Measurements from ENCODE around the gene PRKACB.
A peak's percentile ranks its signal among the peaks of the same experiment; 100 is the strongest.

The PRKACB gene

DNA sequence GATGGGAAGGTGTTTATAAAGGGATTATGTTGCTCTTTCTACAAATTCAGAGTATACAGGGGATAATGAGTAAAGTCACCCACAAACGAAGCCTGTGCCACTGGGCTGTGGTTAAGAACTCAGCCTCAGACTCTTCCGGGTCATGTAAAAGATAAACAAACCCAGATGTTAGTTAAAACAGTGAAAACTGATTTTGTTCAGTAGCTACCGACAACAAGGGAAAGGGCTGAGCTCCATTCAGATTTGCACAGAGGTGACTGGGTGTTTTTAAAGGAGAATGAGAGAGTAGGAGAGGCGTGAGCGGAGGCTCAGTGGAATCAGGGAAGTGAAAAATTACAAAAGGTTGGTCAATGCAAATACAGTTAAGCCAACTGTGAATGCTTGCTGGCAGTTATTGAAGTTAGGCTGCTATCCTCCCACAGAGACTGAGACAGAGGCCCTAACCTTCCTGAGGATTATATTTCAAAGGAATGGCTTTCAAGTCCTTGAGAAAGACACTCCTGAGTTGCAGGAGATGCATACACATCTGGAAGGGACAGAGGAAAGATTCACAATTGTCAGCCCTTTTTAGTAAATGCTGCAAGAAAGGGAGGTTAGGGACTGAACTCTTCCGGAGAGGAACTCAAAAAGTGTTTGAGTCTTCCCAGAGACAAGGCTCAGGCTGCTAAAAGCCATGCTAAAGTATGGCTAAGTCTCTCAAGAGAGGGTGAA, 127.5 kb downstream of the PRKACB start:
- H3K79me2 ChIP-seq (ENCODE audit: insufficient read depth, low read length): no peaks in the 10 kb centered on the region
- peak overlapping the region; percentile 26; the same call in 1 of the 2 replicates for H2AFZ ChIP-seq (ENCODE audit: low read depth, low read length)
- no peaks in the 10 kb centered on the region for H3K27me3 ChIP-seq (ENCODE audit: insufficient read depth, low read length, poor library complexity)
- no peaks in the 10 kb centered on the region for H3K36me3 ChIP-seq (ENCODE audit: insufficient read depth, low read length)
- no peaks in the 10 kb centered on the region for H3K4me1 ChIP-seq (ENCODE audit: insufficient read depth, low read length)
- H3K4me2 ChIP-seq (ENCODE audit: insufficient read depth, low read length): no peak overlapping the region
- no peak overlapping the region for H3K9ac ChIP-seq (ENCODE audit: low read depth, low read length)
- no peak overlapping the region for H3K27ac ChIP-seq (ENCODE audit: low read length)
- no peaks in the 10 kb centered on the region for H3K9me3 ChIP-seq (ENCODE audit: insufficient read depth, low read length, severe bottlenecking)
- no peak for TF ChIP-seq EZH2 (IDR thresholded peaks at IDR 0.05; ENCODE audit: borderline replicate concordance, low read depth, low read length, severe bottlenecking)
- DNase-seq (peak; percentile 35), ATAC-seq (ENCODE audit: insufficient read depth, low read depth) (peak; percentile 89)
- H4K20me1 ChIP-seq (ENCODE audit: insufficient read depth, low read length): no peaks in the 10 kb centered on the region
- H3K4me3 ChIP-seq (ENCODE audit: low read depth in 1 of 2, low read length in 2 of 2): no peak overlapping the region

GRCh38 chr1:84272401-84272800, 128.3 kb downstream of the PRKACB start:
- H3K4me2 ChIP-seq (ENCODE audit: insufficient read depth, low read length): no peak overlapping the region
- ATAC-seq (ENCODE audit: insufficient read depth, low read depth) (no peak), DNase-seq (no peak)
- TF ChIP-seq CTCF (IDR thresholded peaks at IDR 0.05; ENCODE audit: borderline replicate concordance, extremely low read depth, low read length, poor library complexity, severe bottlenecking): no peak
- no peak for TF ChIP-seq EZH2 (IDR thresholded peaks at IDR 0.05; ENCODE audit: borderline replicate concordance, low read depth, low read length, severe bottlenecking)
- H3K4me3 ChIP-seq (ENCODE audit: low read depth in 1 of 2, low read length in 2 of 2): no peak overlapping the region
- H3K9me3 ChIP-seq (ENCODE audit: insufficient read depth, low read length, severe bottlenecking): no peaks in the 10 kb centered on the region
- no peaks in the 10 kb centered on the region for H3K27me3 ChIP-seq (ENCODE audit: insufficient read depth, low read length, poor library complexity)
- H2AFZ ChIP-seq (ENCODE audit: low read depth, low read length): no peak overlapping the region
- H3K9ac ChIP-seq (ENCODE audit: low read depth, low read length): no peak overlapping the region
- no peaks in the 10 kb centered on the region for H3K36me3 ChIP-seq (ENCODE audit: insufficient read depth, low read length)
- H4K20me1 ChIP-seq (ENCODE audit: insufficient read depth, low read length): no peaks in the 10 kb centered on the region
- no peaks in the 10 kb centered on the region for H3K79me2 ChIP-seq (ENCODE audit: insufficient read depth, low read length)
- no peak overlapping the region for H3K27ac ChIP-seq (ENCODE audit: low read length)
- no peaks in the 10 kb centered on the region for H3K4me1 ChIP-seq (ENCODE audit: insufficient read depth, low read length)

GRCh38 chr1:84277343-84278059, 133.4 kb downstream of the PRKACB start:
- DNase-seq: no peak
- Histone ChIP-seq H3K4me1 (ENCODE audit: insufficient read depth, low read length) (no peaks in the 10 kb centered on the region), H3K27me3 (ENCODE audit: insufficient read depth, low read length, poor library complexity) (no peaks in the 10 kb centered on the region), H3K9ac (ENCODE audit: low read depth, low read length) (no peak overlapping the region), H3K9me3 (ENCODE audit: insufficient read depth, low read length, severe bottlenecking) (no peaks in the 10 kb centered on the region), H3K4me2 (ENCODE audit: insufficient read depth, low read length) (no peak overlapping the region), H3K36me3 (ENCODE audit: insufficient read depth, low read length) (no peaks in the 10 kb centered on the region), H3K4me3 (ENCODE audit: low read depth in 1 of 2, low read length in 2 of 2) (no peak overlapping the region), H3K27ac (ENCODE audit: low read length) (no peak overlapping the region), H4K20me1 (ENCODE audit: insufficient read depth, low read length) (no peaks in the 10 kb centered on the region), H2AFZ (ENCODE audit: low read depth, low read length) (no peak overlapping the region), H3K79me2 (ENCODE audit: insufficient read depth, low read length) (no peaks in the 10 kb centered on the region)
- ATAC-seq (ENCODE audit: insufficient read depth, low read depth): no peak
- TF ChIP-seq CTCF (IDR thresholded peaks at IDR 0.05; ENCODE audit: borderline replicate concordance, extremely low read depth, low read length, poor library complexity, severe bottlenecking) (no peak), EZH2 (IDR thresholded peaks at IDR 0.05; ENCODE audit: borderline replicate concordance, low read depth, low read length, severe bottlenecking) (no peak)

- no peaks in the 10 kb centered on the region for H3K4me1 ChIP-seq (ENCODE audit: insufficient read depth, low read length)
- no peak overlapping the region for H3K4me2 ChIP-seq (ENCODE audit: insufficient read depth, low read length)
- no peaks in the 10 kb centered on the region for H4K20me1 ChIP-seq (ENCODE audit: insufficient read depth, low read length)
- H2AFZ ChIP-seq (ENCODE audit: low read depth, low read length): no peak overlapping the region
- no peak for DNase-seq
- H3K27me3 ChIP-seq (ENCODE audit: insufficient read depth, low read length, poor library complexity): no peaks in the 10 kb centered on the region
- ATAC-seq (ENCODE audit: insufficient read depth, low read depth): no peak
- H3K4me3 ChIP-seq (ENCODE audit: low read depth in 1 of 2, low read length in 2 of 2): no peak overlapping the region
- H3K9ac ChIP-seq (ENCODE audit: low read depth, low read length): no peak overlapping the region
- TF ChIP-seq EZH2 (IDR thresholded peaks at IDR 0.05; ENCODE audit: borderline replicate concordance, low read depth, low read length, severe bottlenecking): no peak
- TF ChIP-seq CTCF (IDR thresholded peaks at IDR 0.05; ENCODE audit: borderline replicate concordance, extremely low read depth, low read length, poor library complexity, severe bottlenecking): no peak
- no peaks in the 10 kb centered on the region for H3K79me2 ChIP-seq (ENCODE audit: insufficient read depth, low read length)
- H3K9me3 ChIP-seq (ENCODE audit: insufficient read depth, low read length, severe bottlenecking): no peaks in the 10 kb centered on the region
- H3K27ac ChIP-seq (ENCODE audit: low read length): no peak overlapping the region
- H3K36me3 ChIP-seq (ENCODE audit: insufficient read depth, low read length): no peaks in the 10 kb centered on the region
These were observed 134.8 kb downstream of the PRKACB start for GRCh38 chr1:84278905-84279304.

Data from DND-41 (cell line).